COLO668 (cell line): ENCODE data around the gene AK8.
A peak's percentile ranks its signal among the peaks of the same experiment; 100 is the strongest.

ENCODE experiments used
- DNase-seq: peaks from one replicate; lab custom pipeline; 2025; ENCODE audit not compliant: unreplicated experiment; lab: John Stamatoyannopoulos, UW

AK8 gene

GRCh38 chr9:132887181-132888120, 9.4 kb upstream of the AK8 start:
- no peak for DNase-seq

GRCh38 chr9:132886334-132886725, 8.2 kb upstream of the AK8 start:
- DNase-seq = no peak

GRCh38 chr9:132885720-132886333, 7.7 kb upstream of the AK8 start:
- DNase-seq = no peak

- no peak for DNase-seq
These were observed 5.5 kb upstream of the AK8 start for GRCh38 chr9:132883349-132884294.

- no peak for DNase-seq
These were observed 4.5 kb upstream of the AK8 start for GRCh38 chr9:132882616-132883015.

- no peak for DNase-seq
These were observed 3.7 kb upstream of the AK8 start for GRCh38 chr9:132881826-132882225.

GRCh38 chr9:132880324-132880661, 2.2 kb upstream of the AK8 start:
- no peak for DNase-seq

- no peak for DNase-seq
These were observed 1.6 kb upstream of the AK8 start for GRCh38 chr9:132879457-132880323.

- peak; percentile 39 for DNase-seq
These were observed 792 bp upstream of the AK8 start, which contains the start of gene SPACA9 for GRCh38 chr9:132878695-132879456. Gene SPACA9 (plus strand): TSS chr9:132878898. CDS start chr9:132883948, 5,050 bp downstream.

- DNase-seq = no peak
These were observed 643 bp downstream of the AK8 start for GRCh38 chr9:132877458-132877823.

- no peak for DNase-seq
These were observed 1.2 kb downstream of the AK8 start for GRCh38 chr9:132876849-132877248.

- DNase-seq = no peak
These were observed 2.9 kb downstream of the AK8 start for GRCh38 chr9:132875159-132875558.

- no peak for DNase-seq
These were observed 4.7 kb downstream of the AK8 start for GRCh38 chr9:132873403-132873802.

GRCh38 chr9:132869266-132869665, 8.8 kb downstream of the AK8 start:
- DNase-seq = no peak

GRCh38 chr9:132866898-132867297, 11.2 kb downstream of the AK8 start:
- no peak for DNase-seq

- no peak for DNase-seq
These were observed 13.4 kb downstream of the AK8 start for GRCh38 chr9:132864691-132865090.

GRCh38 chr9:132864277-132864676, 13.8 kb downstream of the AK8 start:
- DNase-seq = no peak

- no peak for DNase-seq
These were observed 15.0 kb downstream of the AK8 start for GRCh38 chr9:132863096-132863495.

- DNase-seq = no peak
These were observed 15.6 kb downstream of the AK8 start for GRCh38 chr9:132862533-132862932.

- DNase-seq = no peak
These were observed 16.4 kb downstream of the AK8 start for GRCh38 chr9:132861666-132862065.
